Measurements from ENCODE around the gene GPN3.
"Not testable (repeated sequence)": the region's sequence is repeated elsewhere in the genome, so short reads cannot be mapped to it uniquely, and the experiment has no call there.

GPN3 gene

DNA sequence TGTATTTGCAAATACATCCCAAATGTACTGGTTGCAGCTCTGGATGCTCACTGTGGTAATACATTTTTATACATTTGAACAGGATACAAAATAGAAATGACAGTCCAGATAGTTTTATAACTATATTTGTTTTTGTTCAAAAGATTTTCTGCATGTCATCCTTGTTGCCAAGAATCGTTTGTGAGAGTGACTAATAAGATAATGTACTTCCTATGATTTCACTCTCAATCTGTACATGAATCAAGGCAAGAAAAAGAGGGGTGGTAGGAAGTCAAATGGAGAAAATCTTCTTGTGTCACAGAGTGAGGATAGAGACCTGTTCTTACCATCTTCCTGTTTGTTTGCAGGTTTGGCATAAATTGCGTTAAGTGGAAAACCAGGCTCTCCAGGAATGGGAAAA is 31.8 kb downstream of the GPN3 start:
- no peak for DNase-seq

DNA sequence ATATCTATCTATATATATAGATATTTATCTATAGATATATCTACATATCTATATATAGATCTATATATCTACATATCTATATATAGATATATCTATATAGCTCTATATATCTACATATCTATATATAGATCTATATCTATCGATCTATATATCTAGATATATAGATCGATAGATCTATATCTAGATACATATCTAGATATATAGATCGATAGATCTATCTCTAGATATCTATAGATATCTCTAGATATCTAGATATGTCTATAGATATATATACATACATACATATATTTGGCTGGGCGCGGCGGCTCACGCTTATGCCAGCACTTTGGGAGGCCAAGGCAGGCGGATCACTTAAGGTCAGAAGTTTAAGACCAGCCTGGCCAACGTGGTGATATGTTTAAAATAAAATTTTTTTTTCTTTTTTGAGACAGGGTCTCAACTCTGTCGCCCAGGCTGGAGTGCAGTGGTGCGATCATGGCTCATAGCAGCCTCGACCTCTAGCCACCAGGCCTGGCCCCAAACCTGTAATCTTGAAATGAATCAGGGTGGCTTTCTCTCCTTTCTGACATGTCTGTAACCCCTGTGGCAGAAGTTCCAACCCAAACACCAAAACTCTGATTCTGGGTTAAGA is 36.0 kb downstream of the GPN3 start:
- DNase-seq = no peak

DNA sequence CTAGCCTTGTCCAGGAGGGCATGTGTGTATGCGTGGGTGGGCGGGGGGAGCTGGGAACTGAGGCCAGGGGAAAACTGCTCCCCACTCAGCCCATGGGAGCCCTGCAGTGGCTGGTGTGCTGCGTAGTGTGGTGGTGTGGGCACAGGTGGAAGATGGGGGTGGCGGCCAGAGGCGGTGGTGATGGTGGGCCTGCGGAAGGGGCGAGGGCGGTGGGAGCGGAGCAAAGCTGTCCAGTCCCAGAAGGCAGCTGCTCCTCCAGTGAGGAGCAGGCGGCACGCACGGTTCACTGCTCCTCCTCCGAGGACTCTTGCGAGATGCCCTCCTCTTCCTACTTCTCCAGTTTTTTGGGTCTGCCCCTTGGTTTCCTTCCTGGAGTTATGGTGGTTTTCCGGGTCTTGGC is 38.4 kb downstream of the GPN3 start:
- not testable (repeated sequence) for DNase-seq

GRCh38 chr12:110426406-110426805 is 41.7 kb downstream of the GPN3 start:
- DNase-seq = no peak

DNA sequence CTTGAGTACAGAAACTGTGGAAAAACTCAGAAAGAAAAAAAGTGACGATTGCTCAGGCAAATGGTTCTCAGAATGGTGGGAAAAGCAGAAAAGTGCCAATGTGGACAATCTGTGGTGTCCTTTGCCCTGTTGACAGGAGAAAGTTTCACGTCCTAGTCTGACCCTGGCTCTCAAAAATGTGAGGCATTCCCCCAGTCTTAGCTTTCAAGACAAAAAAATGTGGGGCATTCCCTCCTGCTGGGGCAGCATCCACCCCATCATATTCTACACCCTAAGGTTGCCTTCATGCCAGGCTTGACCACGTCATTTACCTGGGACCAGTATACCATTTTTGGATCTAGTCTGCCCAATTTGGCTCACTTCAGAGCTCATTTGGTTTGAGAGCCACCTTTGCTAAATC is 43.8 kb downstream of the GPN3 start:
- no peak for DNase-seq

- no peak for DNase-seq
These were observed 46.4 kb downstream of the GPN3 start for GRCh38 chr12:110421701-110422100.

DNA sequence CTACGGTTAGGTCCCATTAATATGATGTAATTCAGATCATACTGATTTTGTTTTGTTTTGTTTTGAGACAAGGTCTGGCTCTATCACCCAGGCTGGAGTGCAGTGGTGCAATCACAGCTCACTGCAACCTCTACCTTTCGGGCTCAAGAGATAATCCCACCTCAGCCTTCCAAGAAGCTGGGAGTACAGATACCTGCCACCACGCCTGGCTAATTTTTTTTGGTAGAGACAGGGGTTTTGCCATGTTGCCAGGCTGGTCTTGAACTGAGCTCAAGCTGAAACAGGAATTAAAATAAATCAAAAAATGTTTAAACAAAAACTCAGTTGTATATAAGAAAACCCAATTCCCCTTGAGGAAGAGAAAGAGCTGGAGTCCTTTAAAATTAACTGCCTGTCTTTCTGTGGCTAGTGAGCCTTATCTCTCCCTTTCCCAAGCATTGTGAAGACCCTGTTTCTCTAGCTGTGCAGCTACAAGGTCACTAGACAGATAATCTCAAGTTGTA is 46.8 kb downstream of the GPN3 start:
- DNase-seq = no peak

- not testable (repeated sequence) for DNase-seq
These were observed 47.4 kb downstream of the GPN3 start for GRCh38 chr12:110420644-110421043.

DNA sequence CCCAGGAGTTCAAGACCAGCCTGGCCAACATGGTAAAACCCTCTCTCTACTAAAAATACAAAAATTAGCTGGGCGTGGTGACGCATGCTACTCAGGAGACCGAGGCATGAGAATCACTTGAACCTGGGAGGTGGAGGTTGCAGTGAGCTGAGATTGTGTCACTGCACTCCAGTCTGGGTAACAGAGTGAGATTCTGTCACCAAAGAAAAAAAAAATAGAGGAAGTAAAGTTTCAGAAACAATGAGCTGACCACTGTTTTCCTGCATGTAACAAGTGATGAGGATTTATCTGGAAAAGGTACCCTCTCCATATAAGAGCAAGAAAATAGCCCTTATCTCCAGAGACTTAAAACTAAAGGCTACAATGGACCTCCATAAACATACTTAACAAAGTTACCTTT is 50.9 kb downstream of the GPN3 start:
- DNase-seq = not testable (repeated sequence)

DNA sequence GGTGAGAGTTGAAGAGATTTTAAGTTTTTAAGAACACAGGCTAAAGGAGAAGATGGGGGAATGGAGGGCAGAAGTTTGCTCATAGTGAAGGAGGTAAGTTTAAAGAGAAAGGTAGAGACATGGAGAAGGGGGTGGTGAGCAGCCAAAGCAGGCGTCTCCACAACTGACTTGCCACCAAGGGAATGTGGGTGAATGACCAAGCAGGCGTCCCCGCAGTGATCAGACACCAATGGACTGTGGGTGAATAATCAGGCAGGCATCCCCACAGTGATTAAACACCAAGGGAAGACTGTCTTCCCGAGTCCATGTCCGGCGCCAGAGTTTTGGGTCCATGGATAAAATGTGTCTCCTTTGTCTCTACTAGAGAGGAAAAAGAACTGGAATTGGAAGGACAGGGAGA is 58.0 kb downstream of the GPN3 start:
- not testable (repeated sequence) for DNase-seq

GRCh38 chr12:110405126-110405662 is 62.9 kb downstream of the GPN3 start:
- not testable (repeated sequence) for DNase-seq

- peak; percentile 73 for DNase-seq
These were observed 63.9 kb downstream of the GPN3 start for GRCh38 chr12:110403976-110404682.

DNA sequence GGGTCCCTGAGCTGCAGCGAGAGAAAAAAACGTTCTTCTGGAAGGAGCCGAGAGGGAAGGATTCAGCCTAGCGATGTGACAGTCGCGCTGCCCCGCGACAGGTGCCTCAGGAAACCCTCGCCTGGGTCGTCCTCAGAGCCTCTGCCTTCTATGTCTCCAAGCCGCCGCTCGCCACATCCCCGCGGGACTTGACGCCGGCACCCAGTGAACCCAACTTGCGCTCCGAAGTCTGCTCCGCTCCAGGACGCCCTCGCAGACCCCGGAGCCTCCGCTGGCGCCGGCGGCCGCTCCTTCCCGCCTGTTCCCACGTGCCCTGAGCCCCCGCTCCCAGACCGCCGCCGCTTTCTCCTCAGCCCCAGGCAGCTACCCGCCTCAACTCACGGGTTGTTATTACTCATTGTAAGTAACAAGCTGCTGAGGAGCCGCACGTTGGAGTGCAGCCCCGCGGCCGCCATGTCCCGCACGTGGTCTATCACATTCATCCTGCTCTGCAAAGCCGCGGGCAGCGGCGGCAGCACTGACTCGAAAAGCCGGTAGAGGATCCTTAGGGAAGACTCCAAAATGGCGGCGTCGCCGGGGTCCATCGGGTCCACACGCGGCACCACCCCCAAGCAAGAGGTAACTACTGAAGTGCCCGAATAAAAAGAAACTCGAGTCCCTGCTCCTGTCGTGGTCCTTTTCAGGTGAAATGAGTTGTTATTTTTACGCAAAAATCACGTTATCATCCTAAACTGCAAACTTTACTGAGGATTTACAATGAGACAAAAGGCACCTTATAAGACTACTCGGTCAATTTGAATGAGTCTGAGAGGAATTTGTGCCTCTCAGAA is 64.7 kb downstream of the GPN3 start, which contains the start of gene ANAPC7:
TSS of gene ANAPC7 (minus strand) at position 563 of the 830 bp plus-strand sequence. CDS start at position 482, 81 bp downstream.
- peak; percentile 82 for DNase-seq

All from effector CD4-positive, alpha-beta T cell (primary cell).